Myocyte (in vitro differentiated cells): ENCODE results near the gene CMYA5. TPM values are rescaled to one million over a fixed set of nuclear protein-coding genes. Genes with fewer than 3 reads are reported as not detected.
"Not testable (repeated sequence)": the region's sequence is repeated elsewhere in the genome, so short reads cannot be mapped to it uniquely, and the experiment has no call there.

ENCODE experiments used
- DNase-seq: peaks from one replicate; pipeline ENCODE4 v3.0.0-alpha.2; 2012; ENCODE audit warnings: low read depth
- polyA plus RNA-seq: library from polyadenylated mRNA; unstranded; fragments of >200 nt; gene quantifications from one replicate; pipeline ENCODE4 v1.2.1, GENCODE V29; 2012; ENCODE audit warnings: missing spikeins
- total RNA-seq: library from RNA; depleted of rRNA; stranded (reverse); fragments of >200 nt; gene quantifications from 2 replicates; pipeline ENCODE4 v1.2.3, GENCODE V29; 2014

Gene CMYA5
- 0.47 and 0.56 TPM in 2 replicates for total RNA-seq
- 0.15 TPM for polyA plus RNA-seq

- DNase-seq: no peak
These were observed at the start of gene CMYA5 for GRCh38 chr5:79689541-79690466. TSS of gene CMYA5 (plus strand) at chr5:79689836. CDS start at chr5:79689908, 72 bp downstream.

GRCh38 chr5:79640571-79641055, 49.0 kb upstream of the CMYA5 start:
- no peak for DNase-seq

GRCh38 chr5:79641414-79641813, 48.2 kb upstream of the CMYA5 start:
- no peak for DNase-seq

GRCh38 chr5:79642210-79642609, 47.4 kb upstream of the CMYA5 start:
- no peak for DNase-seq

GRCh38 chr5:79653843-79654242, 35.8 kb upstream of the CMYA5 start:
- DNase-seq: no peak

- DNase-seq: no peak
These were observed 26.4 kb upstream of the CMYA5 start for GRCh38 chr5:79663212-79663611.

GRCh38 chr5:79666758-79667157, 22.9 kb upstream of the CMYA5 start:
- no peak for DNase-seq

- no peak for DNase-seq
These were observed 17.2 kb upstream of the CMYA5 start for GRCh38 chr5:79672392-79672791.

- DNase-seq: not testable (repeated sequence)
These were observed 13.3 kb upstream of the CMYA5 start for GRCh38 chr5:79676354-79676753.

GRCh38 chr5:79682102-79682501, 7.5 kb upstream of the CMYA5 start:
- DNase-seq: not testable (repeated sequence)

GRCh38 chr5:79684782-79685181, 4.9 kb upstream of the CMYA5 start:
- no peak for DNase-seq

GRCh38 chr5:79685627-79686026, 4.0 kb upstream of the CMYA5 start:
- no peak for DNase-seq

GRCh38 chr5:79686799-79687198, 2.8 kb upstream of the CMYA5 start:
- no peak for DNase-seq

- DNase-seq: no peak
These were observed 1.7 kb upstream of the CMYA5 start for GRCh38 chr5:79687889-79688288.

GRCh38 chr5:79691007-79691406, 1.4 kb downstream of the CMYA5 start:
- no peak for DNase-seq

GRCh38 chr5:79692596-79692995, 3.0 kb downstream of the CMYA5 start:
- no peak for DNase-seq

- no peak for DNase-seq
These were observed 4.5 kb downstream of the CMYA5 start for GRCh38 chr5:79694183-79694582.

- DNase-seq: peak; percentile 74
These were observed 5.0 kb downstream of the CMYA5 start for GRCh38 chr5:79694652-79695051.

- peak; percentile 49 for DNase-seq
These were observed 5.9 kb downstream of the CMYA5 start for GRCh38 chr5:79695526-79695925.

GRCh38 chr5:79697222-79698170, 7.9 kb downstream of the CMYA5 start:
- peak; percentile 55 for DNase-seq

GRCh38 chr5:79699763-79700400, 10.2 kb downstream of the CMYA5 start:
- DNase-seq: peak; percentile 36
